Karpas-422 (cell line): ENCODE measurements around the gene GLIS1. TPM values are rescaled to one million over a fixed set of nuclear protein-coding genes. Genes with fewer than 3 reads are reported as not detected.

Experiments
- DNase-seq: peaks from one replicate; pipeline ENCODE4 v3.0.0-alpha.2; 2015
- H2AFZ ChIP-seq: fragments of 200-600 bp; sonication (generic); 2 replicates; pipeline ENCODE4 v1.6.1; 2014; ENCODE audit warnings: antibody characterized with exemption, low read length, mixed read lengths
- H3K27ac ChIP-seq: fragments of 200-600 bp; sonication (generic); 2 replicates; pipeline ENCODE4 v1.5.1; 2014; ENCODE audit warnings: mild to moderate bottlenecking, low read length, moderate library complexity
- H3K27me3 ChIP-seq: fragments of 200-600 bp; sonication (generic); 2 replicates; pipeline ENCODE4 v1.6.1; 2014; ENCODE audit warnings: low read length, mixed read lengths
- H3K36me3 ChIP-seq: fragments of 200-600 bp; sonication (generic); 2 replicates; pipeline ENCODE4 v1.6.1; 2014; ENCODE audit warnings: low read length, mixed read lengths; ENCODE audit not compliant: insufficient read depth
- H3K4me1 ChIP-seq: fragments of 200-600 bp; sonication (generic); 2 replicates; pipeline ENCODE4 v1.6.1; 2014; ENCODE audit warnings: mild to moderate bottlenecking, low read length, mixed read lengths
- H3K4me2 ChIP-seq: fragments of 200-600 bp; sonication (generic); 2 replicates; pipeline ENCODE4 v1.6.1; 2014; ENCODE audit warnings: low read length, low read depth, mild to moderate bottlenecking; ENCODE audit not compliant: poor library complexity, severe bottlenecking
- H3K4me3 ChIP-seq: fragments of 200-600 bp; sonication (generic); 2 replicates; pipeline ENCODE4 v1.5.1; 2014; ENCODE audit warnings: mild to moderate bottlenecking, antibody characterized with exemption, low read length, mixed read lengths
- H3K79me2 ChIP-seq: fragments of 200-600 bp; sonication (generic); 2 replicates; pipeline ENCODE4 v1.6.1; 2014; ENCODE audit warnings: mild to moderate bottlenecking, low read length, mixed read lengths
- H3K9ac ChIP-seq: fragments of 200-600 bp; sonication (generic); 2 replicates; pipeline ENCODE4 v1.6.0; 2014; ENCODE audit warnings: low read length
- H3K9me2 ChIP-seq: fragments of 200-600 bp; sonication (generic), shearing (Covaris generic); replicated peaks from 2 replicates; pipeline ENCODE4 v1.6.0; 2014; ENCODE audit warnings: mild to moderate bottlenecking, low read length, moderate library complexity; ENCODE audit not compliant: insufficient read depth
- H3K9me3 ChIP-seq: fragments of 300-700, 200-600 bp; sonication (generic); 2 replicates; pipeline ENCODE4 v1.6.1; 2014; ENCODE audit warnings: low read length, mixed read lengths
- H4K20me1 ChIP-seq: fragments of 200-600 bp; sonication (generic); 2 replicates; pipeline ENCODE4 v1.6.1; 2014; ENCODE audit warnings: mild to moderate bottlenecking, antibody characterized with exemption, low read length, low read depth; ENCODE audit not compliant: insufficient read depth
- total RNA-seq: library from RNA; depleted of rRNA; stranded (reverse); fragments of >200 nt; shearing (Covaris generic); gene quantifications from 2 replicates; pipeline ENCODE4 v1.2.3, GENCODE V29; 2014; ENCODE audit warnings: low replicate concordance

Gene GLIS1
- total RNA-seq, 1 experiment from 2014 or later, result not detected

DNA sequence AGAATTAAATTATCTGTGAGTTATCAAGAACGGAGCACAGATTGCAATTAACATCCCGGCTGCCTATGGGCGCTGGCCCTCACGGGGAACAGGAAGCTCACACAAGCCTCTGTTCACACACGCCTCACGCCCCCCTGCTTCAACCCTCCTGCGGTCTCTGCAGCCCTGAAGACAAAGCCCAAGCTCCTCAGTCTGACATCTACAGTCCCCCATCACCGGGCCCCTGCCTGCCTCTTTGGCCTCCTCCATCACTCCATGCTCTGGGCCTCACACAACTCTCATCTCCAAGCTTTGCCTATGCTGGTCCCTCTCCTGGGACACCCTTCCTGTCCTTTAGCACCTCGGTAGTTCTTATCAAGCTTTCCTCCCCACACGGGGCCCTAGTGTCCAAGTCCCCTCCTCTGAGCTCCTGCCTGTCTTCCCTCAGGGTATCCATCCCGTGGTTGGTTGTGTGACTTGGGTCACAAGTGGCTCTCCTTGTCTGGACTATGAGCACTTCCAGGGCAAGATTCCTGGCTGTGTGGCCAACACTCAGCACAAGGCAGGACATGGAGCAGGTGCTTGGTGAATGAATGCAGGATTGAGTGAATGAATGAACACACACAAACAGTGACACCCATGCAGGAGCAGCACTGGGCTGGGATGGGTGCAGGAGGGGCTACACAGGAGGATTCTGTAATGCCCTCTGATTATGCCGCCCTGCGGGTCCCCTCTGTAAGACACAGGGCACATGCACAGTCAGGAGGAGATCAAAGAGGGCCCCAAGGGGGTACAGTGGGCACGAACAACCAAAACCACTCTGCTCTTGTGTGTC, 163.6 kb downstream of the GLIS1 start:
- Histone ChIP-seq H3K9ac (peak overlapping the region; percentile 50), H3K27ac (no peak overlapping the region), H3K36me3 (no peaks in the 10 kb centered on the region), H3K9me3 (no peaks in the 10 kb centered on the region), H3K4me2 (peak overlapping the region; percentile 66), H3K4me1 (peaks cover 62% of the 10 kb centered on the region), H3K27me3 (no peaks in the 10 kb centered on the region; the same call in 1 of the 2 replicates), H4K20me1 (peaks cover 8% of the 10 kb centered on the region; the same call in 1 of the 2 replicates), H3K79me2 (no peaks in the 10 kb centered on the region), H2AFZ (no peak overlapping the region), H3K4me3 (peak overlapping the region; percentile 53; the same call in 1 of the 2 replicates), H3K9me2 (no peaks in the 10 kb centered on the region)
- DNase-seq, result peak; percentile 75

GRCh38 chr1:53574621-53575020, 164.3 kb downstream of the GLIS1 start:
- Histone ChIP-seq H3K4me2 (peak overlapping the region; percentile 66), H3K9me3 (no peaks in the 10 kb centered on the region), H3K36me3 (no peaks in the 10 kb centered on the region), H3K9me2 (no peaks in the 10 kb centered on the region), H3K4me1 (peaks cover 62% of the 10 kb centered on the region), H2AFZ (no peak overlapping the region), H3K9ac (no peak overlapping the region), H3K79me2 (no peaks in the 10 kb centered on the region), H3K4me3 (no peak overlapping the region), H4K20me1 (peaks cover 8% of the 10 kb centered on the region; the same call in 1 of the 2 replicates), H3K27ac (no peak overlapping the region), H3K27me3 (no peaks in the 10 kb centered on the region; the same call in 1 of the 2 replicates)
- DNase-seq, result no peak

DNA sequence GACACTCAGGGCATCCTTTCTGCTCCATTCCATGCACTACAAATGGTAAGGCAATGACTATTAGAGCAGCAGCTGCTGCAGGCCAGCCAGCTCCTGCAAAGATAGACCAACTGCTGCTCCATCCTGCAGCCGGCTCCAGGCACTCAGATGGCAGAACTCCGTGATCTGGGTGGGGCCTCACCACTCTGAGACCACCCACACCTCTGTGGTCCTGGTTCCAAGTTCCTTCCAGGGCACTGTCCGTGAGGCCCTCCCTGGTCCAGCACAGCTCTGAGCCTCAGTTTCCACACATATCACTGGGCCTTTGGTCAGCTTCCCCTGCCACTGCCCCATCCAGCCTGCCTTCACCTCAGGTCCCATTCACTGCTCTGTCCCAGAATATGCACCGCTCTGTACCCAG, 165.0 kb downstream of the GLIS1 start:
- Histone ChIP-seq H3K4me1 (peaks cover 62% of the 10 kb centered on the region), H4K20me1 (peaks cover 8% of the 10 kb centered on the region; the same call in 1 of the 2 replicates), H3K27me3 (no peaks in the 10 kb centered on the region; the same call in 1 of the 2 replicates), H3K4me2 (peak overlapping the region; percentile 66), H2AFZ (no peak overlapping the region), H3K4me3 (no peak overlapping the region), H3K36me3 (no peaks in the 10 kb centered on the region), H3K9me3 (no peaks in the 10 kb centered on the region), H3K9me2 (no peaks in the 10 kb centered on the region), H3K79me2 (no peaks in the 10 kb centered on the region), H3K27ac (no peak overlapping the region), H3K9ac (no peak overlapping the region)
- no peak for DNase-seq

- no peaks in the 10 kb centered on the region for H3K9me2 ChIP-seq
- no peak overlapping the region for H3K4me2 ChIP-seq
- no peaks in the 10 kb centered on the region for H3K79me2 ChIP-seq
- H3K9ac ChIP-seq, result no peak overlapping the region
- no peaks in the 10 kb centered on the region; the same call in 1 of the 2 replicates for H3K27me3 ChIP-seq
- H3K36me3 ChIP-seq, result no peaks in the 10 kb centered on the region
- H3K4me1 ChIP-seq, result peaks cover 62% of the 10 kb centered on the region
- H4K20me1 ChIP-seq, result peaks cover 8% of the 10 kb centered on the region; the same call in 1 of the 2 replicates
- no peak for DNase-seq
- H3K27ac ChIP-seq, result no peak overlapping the region
- H3K4me3 ChIP-seq, result no peak overlapping the region
- no peak overlapping the region for H2AFZ ChIP-seq
- H3K9me3 ChIP-seq, result no peaks in the 10 kb centered on the region
Observed at GRCh38 chr1:53573522-53573921, 165.4 kb downstream of the GLIS1 start.

- Histone ChIP-seq H3K4me3 (no peak overlapping the region), H2AFZ (no peak overlapping the region), H4K20me1 (peaks cover 8% of the 10 kb centered on the region; the same call in 1 of the 2 replicates), H3K27ac (no peak overlapping the region), H3K9me3 (no peaks in the 10 kb centered on the region), H3K9ac (no peak overlapping the region), H3K27me3 (no peaks in the 10 kb centered on the region; the same call in 1 of the 2 replicates), H3K9me2 (no peaks in the 10 kb centered on the region), H3K4me1 (peaks cover 62% of the 10 kb centered on the region), H3K4me2 (no peak overlapping the region), H3K79me2 (no peaks in the 10 kb centered on the region), H3K36me3 (no peaks in the 10 kb centered on the region)
- no peak for DNase-seq
Observed at GRCh38 chr1:53572815-53573173, 166.2 kb downstream of the GLIS1 start.

- DNase-seq, result peak; percentile 57
- Histone ChIP-seq H3K79me2 (no peaks in the 10 kb centered on the region), H3K27ac (no peak overlapping the region), H3K4me2 (peak overlapping the region; percentile 8), H3K9me2 (no peaks in the 10 kb centered on the region), H3K4me1 (peaks cover 60% of the 10 kb centered on the region), H3K36me3 (no peaks in the 10 kb centered on the region), H3K27me3 (no peaks in the 10 kb centered on the region; the same call in 1 of the 2 replicates), H4K20me1 (peaks cover 8% of the 10 kb centered on the region; the same call in 1 of the 2 replicates), H3K9me3 (no peaks in the 10 kb centered on the region), H3K9ac (no peak overlapping the region), H2AFZ (no peak overlapping the region), H3K4me3 (no peak overlapping the region)
Observed at GRCh38 chr1:53572065-53572814, 166.7 kb downstream of the GLIS1 start.

DNA sequence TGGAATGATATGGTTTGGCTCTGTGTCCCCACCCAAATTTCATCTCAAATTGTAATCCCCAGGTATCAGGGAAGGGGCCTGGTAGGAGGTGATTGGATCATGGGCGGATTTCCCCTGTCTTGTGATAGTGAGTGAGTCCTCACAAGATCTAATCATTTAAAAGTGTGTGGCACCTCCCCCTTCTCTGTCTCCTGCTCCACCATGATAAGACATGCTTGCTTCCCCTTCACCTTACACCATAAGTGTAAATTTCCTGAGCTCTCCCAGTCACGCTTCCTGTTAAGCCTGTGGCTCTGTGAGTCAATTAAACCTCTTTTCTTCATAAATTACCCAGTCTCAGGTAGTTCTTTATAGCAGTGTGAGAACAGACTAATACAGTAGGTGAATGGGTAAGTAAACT, 170.4 kb downstream of the GLIS1 start:
- Histone ChIP-seq H4K20me1 (no peaks in the 10 kb centered on the region), H3K27ac (no peak overlapping the region), H3K79me2 (no peaks in the 10 kb centered on the region), H3K36me3 (no peaks in the 10 kb centered on the region), H2AFZ (no peak overlapping the region), H3K27me3 (no peaks in the 10 kb centered on the region), H3K4me1 (peaks cover 23% of the 10 kb centered on the region), H3K4me3 (no peak overlapping the region), H3K9ac (no peak overlapping the region), H3K9me3 (no peaks in the 10 kb centered on the region), H3K9me2 (no peaks in the 10 kb centered on the region), H3K4me2 (no peak overlapping the region)
- DNase-seq, result no peak

DNA sequence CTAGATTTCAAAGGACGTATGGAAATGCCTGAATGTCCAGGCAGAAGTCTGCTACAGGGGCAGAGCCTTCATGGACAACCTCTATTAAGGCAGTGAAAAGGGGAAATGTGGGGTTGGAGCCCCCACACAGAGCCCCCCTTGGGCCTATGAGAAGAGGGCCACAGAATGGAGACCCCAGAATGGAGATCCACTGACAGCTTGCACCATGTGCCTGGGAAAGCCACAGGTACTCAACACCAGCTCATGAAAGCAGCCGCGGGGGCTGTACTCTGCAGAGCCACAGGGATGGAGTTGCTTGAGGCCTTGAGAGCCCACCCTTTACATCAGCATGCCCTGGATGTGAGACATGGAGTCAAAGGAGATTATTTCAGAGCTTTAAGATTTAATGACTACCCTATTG, 171.1 kb downstream of the GLIS1 start:
- Histone ChIP-seq H3K4me1 (peaks cover 16% of the 10 kb centered on the region), H3K9me3 (no peaks in the 10 kb centered on the region), H3K4me2 (no peak overlapping the region), H3K9me2 (no peaks in the 10 kb centered on the region), H3K27ac (no peak overlapping the region), H3K9ac (no peak overlapping the region), H3K27me3 (no peaks in the 10 kb centered on the region), H2AFZ (no peak overlapping the region), H4K20me1 (no peaks in the 10 kb centered on the region), H3K79me2 (no peaks in the 10 kb centered on the region), H3K4me3 (no peak overlapping the region), H3K36me3 (no peaks in the 10 kb centered on the region)
- DNase-seq, result no peak
